GM19395 (cell line): ENCODE measurements around the gene HLA-DMA.

Source experiments
- ATAC-seq: cut with Tn5 transposase; IDR thresholded peaks from one replicate; pipeline ENCODE4 v1.9.1; 2021; ENCODE audit warnings: mild to moderate bottlenecking, moderate library complexity; ENCODE audit not compliant: unreplicated experiment

The HLA-DMA gene

GRCh38 chr6:32952817-32953739 is at the start of gene HLA-DMA:
Gene HLA-DMA, minus strand, starts transcription at chr6:32953097. Its CDS starts 61 bp downstream, at chr6:32953036.
- peak; percentile 89 for ATAC-seq

- no peak for ATAC-seq
Measured at GRCh38 chr6:33001685-33002084, 48.8 kb upstream of the HLA-DMA start.

- no peak for ATAC-seq
Measured at GRCh38 chr6:33000055-33000454, 47.2 kb upstream of the HLA-DMA start.

- ATAC-seq = no peak
Measured at GRCh38 chr6:32995448-32995847, 42.6 kb upstream of the HLA-DMA start.

DNA sequence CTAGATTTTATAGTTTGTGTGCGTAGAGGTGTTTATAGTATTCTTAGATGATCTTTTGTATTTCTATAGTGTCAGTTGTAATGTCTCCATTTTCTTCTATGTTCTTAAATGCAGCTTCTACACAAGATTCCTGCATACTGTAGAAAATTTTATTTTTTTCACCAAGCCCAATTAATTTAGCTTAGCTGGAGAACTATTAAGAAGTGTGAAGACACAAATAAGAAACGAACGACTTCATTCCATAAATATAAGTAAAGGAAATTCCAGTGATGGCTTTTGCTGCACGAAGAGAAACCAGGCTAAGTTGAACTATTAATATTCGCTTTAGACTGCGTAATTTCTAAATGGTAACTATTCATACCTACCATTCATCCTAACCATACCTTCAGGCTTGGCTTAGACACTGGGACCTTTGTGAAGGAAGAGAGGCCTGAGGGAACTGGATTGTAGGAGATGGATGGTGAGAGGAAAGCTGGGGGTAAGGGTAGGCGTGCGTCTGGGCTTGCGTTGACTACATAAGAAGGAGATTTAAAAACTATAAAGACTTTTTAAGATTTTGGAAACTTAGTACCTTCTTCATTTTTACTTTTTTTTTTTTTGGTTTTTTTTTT is 40.6 kb upstream of the HLA-DMA start:
- no peak for ATAC-seq

DNA sequence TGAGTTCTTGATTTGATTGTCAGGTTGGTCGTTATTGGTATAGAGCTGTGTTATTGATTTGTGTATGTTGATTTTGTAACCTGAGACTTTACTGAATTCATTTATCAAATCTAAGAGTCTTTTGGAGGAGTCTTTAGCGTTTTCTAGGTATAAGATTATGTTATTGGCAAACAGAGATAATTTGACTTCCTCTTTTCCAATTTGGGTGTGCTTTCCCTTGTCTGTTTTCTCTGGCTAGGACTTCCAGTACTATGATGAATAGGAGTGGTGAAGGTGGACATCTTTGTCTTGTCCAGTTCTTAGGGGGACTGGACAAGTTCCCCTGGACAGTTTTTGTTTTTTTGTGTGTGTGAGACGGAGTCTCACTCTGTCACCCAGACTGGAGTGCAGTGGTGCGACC is 39.1 kb upstream of the HLA-DMA start:
- ATAC-seq = no peak

GRCh38 chr6:32989368-32989767 is 36.5 kb upstream of the HLA-DMA start:
- no peak for ATAC-seq

- no peak for ATAC-seq
Measured at GRCh38 chr6:32984622-32985389, 31.9 kb upstream of the HLA-DMA start.

GRCh38 chr6:32983964-32984621 is 31.2 kb upstream of the HLA-DMA start:
- no peak for ATAC-seq

- no peak for ATAC-seq
Measured at GRCh38 chr6:32983493-32983848, 30.6 kb upstream of the HLA-DMA start.

GRCh38 chr6:32982702-32983492 is 30.0 kb upstream of the HLA-DMA start:
- ATAC-seq = no peak

DNA sequence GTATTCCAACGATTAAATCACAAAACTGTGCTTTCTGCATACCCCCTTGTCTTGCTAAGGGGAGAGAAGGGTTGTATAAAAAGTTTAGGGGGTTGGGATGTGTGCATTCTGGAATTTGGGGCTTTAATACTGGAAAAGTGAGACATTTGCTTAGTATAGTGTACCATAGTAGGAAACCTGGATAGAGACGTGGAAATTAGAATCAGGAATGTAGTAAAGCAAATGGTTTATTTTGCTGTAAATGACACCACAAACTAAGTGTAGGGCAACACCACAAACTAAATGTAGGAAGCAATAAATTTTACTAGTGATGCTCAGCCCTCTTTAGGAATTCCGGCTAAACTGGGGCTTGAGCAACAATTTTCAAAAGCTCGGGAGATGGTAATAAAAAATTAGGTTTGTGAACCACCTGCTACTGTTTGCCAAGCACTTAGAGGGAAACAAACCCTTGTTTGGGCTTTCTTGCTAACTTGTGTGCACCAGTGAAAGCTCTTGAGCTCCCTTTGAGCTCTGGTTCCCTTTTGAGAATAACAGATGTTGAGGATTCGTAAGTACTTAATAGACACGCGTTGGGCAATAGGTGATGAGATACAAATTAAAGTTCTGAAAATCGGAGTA is 29.3 kb upstream of the HLA-DMA start:
- ATAC-seq = no peak

DNA sequence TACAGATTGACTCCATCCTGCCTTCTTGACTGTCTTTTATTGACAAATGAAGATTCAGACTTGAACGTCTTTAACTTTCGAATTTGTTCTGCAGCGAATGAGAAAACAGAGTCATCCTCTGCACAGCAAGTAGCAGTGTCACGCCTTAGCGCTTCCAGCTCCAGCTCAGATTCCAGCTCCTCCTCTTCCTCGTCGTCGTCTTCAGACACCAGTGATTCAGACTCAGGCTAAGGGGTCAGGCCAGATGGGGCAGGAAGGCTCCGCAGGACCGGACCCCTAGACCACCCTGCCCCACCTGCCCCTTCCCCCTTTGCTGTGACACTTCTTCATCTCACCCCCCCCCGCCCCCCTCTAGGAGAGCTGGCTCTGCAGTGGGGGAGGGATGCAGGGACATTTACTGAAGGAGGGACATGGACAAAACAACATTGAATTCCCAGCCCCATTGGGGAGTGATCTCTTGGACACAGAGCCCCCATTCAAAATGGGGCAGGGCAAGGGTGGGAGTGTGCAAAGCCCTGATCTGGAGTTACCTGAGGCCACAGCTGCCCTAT is 27.7 kb upstream of the HLA-DMA start:
- ATAC-seq = no peak

GRCh38 chr6:32979720-32980487 is 27.0 kb upstream of the HLA-DMA start:
- ATAC-seq = no peak

DNA sequence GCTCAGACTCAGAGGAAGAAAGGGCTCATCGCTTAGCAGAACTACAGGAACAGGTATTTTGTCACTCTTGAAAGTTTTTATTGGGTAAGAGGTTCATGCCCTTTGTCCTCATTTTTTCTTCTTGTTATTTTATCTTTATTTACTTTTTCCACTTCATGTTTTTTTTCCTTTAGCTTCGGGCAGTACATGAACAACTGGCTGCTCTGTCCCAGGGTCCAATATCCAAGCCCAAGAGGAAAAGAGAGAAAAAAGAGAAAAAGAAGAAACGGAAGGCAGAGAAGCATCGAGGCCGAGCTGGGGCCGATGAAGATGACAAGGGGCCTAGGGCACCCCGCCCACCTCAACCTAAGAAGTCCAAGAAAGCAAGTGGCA is 25.0 kb upstream of the HLA-DMA start:
- no peak for ATAC-seq

DNA sequence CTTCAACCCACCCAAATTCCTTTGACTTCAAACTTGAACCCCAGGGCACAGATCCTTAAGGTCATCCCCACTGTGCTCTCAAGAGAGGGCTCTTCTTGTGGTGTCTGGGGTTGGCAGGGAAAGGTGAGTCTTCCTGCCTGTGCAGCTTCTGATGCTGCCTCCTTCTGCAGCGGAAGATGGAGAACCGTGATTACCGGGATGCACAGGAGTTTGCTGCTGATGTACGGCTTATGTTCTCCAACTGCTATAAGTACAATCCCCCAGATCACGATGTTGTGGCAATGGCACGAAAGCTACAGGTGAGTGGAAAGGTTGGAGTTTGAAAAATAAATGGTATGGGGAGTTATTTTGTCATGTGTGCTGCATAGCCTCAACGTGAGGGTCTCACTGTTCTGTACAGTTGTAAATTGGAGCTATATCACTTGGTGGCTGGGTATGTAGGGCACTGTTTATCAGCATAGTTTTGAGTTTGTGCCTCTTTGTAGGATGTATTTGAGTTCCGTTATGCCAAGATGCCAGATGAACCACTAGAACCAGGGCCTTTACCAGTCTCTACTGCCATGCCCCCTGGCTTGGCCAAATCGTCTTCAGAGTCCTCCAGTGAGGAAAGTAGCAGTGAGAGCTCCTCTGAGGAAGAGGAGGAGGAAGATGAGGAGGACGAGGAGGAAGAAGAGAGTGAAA is 24.5 kb upstream of the HLA-DMA start:
- ATAC-seq = no peak

DNA sequence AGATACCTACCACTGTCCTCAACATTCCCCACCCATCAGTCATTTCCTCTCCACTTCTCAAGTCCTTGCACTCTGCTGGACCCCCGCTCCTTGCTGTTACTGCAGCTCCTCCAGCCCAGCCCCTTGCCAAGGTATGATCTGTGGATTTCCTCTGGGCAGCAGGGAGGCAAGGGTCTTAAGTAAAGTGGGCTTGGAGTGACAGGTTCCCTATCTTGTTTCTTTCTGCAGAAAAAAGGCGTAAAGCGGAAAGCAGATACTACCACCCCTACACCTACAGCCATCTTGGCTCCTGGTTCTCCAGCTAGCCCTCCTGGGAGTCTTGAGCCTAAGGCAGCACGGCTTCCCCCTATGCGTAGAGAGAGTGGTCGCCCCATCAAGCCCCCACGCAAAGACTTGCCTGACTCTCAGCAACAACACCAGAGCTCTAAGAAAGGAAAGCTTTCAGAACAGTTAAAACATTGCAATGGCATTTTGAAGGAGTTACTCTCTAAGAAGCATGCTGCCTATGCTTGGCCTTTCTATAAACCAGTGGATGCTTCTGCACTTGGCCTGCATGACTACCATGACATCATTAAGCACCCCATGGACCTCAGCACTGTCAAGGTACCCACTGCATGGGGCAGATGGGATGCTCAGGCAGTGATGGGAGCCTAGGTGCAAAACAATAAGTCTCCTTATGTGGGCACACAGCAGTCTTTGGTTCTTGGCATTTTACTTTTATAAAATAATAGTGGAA is 23.6 kb upstream of the HLA-DMA start:
- no peak for ATAC-seq

GRCh38 chr6:32975886-32976285 is 23.0 kb upstream of the HLA-DMA start:
- no peak for ATAC-seq
